Activated T-cell treated with anti-CD3 and anti-CD28 coated beads for 1 hour (primary cell): Measurements from ENCODE around the gene PALS2.

Experiments used
- DNase-seq: peaks from one replicate; pipeline ENCODE4 v3.0.0-alpha.2; 2020; ENCODE audit warnings: low read depth

The PALS2 gene, protein sequence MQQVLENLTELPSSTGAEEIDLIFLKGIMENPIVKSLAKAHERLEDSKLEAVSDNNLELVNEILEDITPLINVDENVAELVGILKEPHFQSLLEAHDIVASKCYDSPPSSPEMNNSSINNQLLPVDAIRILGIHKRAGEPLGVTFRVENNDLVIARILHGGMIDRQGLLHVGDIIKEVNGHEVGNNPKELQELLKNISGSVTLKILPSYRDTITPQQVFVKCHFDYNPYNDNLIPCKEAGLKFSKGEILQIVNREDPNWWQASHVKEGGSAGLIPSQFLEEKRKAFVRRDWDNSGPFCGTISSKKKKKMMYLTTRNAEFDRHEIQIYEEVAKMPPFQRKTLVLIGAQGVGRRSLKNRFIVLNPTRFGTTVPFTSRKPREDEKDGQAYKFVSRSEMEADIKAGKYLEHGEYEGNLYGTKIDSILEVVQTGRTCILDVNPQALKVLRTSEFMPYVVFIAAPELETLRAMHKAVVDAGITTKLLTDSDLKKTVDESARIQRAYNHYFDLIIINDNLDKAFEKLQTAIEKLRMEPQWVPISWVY

GRCh38 chr7:24572997-24573553 is at the start of gene PALS2:
PALS2 (plus strand) TSS chr7:24573452; CDS start chr7:24623668, 50,216 bp downstream.
- DNase-seq = peak; percentile 74

GRCh38 chr7:24531255-24531654 is 42.0 kb upstream of the PALS2 start:
- DNase-seq = no peak

DNA sequence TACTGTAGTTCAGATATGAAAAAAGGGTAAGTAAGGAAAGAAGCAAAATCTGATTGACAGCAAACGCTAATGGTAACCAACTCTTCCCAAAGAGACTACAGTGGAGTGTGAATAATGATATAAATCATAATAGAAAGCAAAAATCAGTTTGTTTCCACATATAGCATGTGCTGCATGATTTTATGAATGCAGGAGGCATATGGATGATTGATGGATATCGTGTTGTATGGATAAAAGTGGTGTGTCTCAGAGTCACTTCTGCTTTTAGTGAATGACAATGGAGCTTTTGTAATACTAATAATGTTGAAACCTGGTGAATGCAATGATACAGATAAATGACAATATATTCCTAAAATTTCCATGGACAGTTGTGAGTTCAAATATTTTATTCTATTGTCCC is 36.6 kb upstream of the PALS2 start:
- DNase-seq = no peak

DNA sequence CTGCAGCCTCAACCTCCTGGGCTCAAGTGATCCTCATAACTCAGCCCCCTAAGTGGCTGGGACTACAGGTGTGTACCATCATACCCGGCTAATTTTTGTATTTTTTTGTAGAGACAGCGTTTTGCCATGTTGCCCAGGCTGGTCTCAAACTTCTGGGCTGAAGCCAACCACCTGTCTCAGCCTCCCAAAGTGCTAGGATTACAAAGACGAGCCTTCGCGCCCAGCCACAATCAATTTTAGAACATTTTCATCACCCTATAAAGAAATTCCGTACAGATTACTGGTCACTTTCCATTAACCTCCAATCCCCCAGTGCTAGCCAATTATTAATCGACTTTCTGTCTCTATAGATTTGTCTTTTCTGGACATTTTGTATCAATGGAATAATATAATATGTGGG is 32.3 kb upstream of the PALS2 start:
- DNase-seq = no peak

DNA sequence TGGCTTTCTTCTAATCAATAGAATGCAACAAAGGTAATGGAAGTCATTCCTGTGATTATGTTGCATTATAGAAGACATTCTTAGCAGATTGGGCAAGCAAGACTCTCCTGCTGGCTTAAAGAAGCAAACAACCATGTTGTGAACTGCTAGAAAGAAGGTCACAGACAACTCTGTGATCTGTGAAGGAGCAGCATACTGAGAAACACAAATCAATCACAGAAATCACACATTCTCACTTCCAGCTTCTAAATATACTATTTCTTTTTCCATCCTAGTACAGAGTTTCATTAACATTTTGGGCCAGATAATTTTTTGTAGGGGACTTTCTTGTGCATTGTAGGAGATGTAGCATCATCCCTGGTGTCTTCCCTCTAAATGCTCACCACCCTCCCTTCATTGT is 28.0 kb upstream of the PALS2 start:
- DNase-seq = no peak

DNA sequence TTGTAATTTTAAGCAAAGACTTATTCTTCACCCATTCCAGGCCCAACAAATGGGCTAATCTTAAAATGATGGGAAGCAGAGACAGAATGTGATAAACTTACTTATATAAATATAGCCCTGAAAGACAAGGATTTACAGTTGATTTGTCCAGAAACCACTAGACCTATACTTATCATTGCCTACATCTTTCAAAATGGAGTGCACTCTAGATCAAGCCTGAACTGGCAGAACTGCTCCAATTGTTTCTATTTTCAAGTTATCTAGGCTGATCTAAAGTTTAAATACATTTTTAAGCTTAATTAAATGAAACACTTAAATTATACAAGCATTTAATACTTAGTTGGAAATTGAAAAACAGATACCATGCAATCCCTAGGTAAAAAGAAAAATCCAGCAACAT is 24.9 kb upstream of the PALS2 start:
- no peak for DNase-seq

DNA sequence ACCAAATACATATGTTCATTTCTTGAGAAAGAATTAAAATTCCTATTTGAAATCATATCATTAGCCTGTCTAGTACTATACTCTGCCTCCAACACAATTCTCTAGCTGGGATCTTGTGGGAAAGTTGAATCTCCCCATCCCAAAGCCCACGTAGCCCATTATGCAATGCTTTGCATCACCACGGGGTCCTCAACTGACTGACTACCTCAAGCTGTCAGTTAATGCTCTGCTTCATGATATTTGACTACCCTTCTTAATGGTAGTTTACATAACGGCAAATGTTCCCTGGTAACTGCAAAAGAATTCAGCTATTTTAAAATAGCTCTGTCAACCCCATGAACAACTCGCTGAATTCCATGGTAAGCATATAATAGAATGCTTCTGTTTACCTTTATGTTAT is 23.3 kb upstream of the PALS2 start:
- DNase-seq = no peak

- DNase-seq = no peak
Observed at GRCh38 chr7:24555184-24555583, 18.1 kb upstream of the PALS2 start.

DNA sequence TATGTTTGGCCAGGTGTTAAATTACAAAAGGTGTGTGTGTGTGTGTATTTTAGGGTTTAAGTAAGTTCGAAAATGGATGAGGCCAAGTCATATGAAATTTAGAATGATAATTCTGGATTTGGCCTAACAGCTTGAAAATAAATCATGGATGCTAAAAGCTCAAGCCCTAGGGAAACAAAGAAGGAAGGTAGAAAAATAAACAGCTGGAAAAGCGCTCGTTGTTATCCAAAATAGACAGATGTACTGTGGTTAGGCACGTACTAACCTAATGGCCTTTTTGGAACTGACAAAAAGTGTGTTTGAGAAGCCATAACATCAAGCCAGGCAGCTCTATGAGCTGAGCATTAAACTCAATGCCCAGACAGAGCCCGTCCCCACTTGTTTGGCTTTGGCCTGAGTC is 17.5 kb upstream of the PALS2 start:
- DNase-seq = no peak

- no peak for DNase-seq
Observed at GRCh38 chr7:24560772-24561171, 12.5 kb upstream of the PALS2 start.

DNA sequence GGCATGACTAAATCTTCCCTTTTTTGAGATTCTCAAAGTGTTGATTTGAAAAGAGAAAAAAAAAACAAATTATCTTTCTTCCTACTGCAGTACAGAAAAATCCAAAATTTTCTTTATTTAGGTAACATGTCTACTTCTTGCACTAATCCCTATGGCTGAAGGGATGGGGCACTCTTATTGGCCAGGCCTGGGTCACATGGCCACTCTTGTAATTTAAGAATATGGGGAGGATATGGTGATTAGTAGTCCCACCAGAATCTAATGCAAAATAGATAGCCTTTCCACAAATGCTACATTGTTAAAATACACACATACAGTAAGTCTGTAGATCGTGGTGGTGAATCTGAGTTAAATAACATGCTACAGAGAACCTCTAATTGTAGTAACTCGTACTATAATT is 7.0 kb upstream of the PALS2 start:
- DNase-seq = no peak

DNA sequence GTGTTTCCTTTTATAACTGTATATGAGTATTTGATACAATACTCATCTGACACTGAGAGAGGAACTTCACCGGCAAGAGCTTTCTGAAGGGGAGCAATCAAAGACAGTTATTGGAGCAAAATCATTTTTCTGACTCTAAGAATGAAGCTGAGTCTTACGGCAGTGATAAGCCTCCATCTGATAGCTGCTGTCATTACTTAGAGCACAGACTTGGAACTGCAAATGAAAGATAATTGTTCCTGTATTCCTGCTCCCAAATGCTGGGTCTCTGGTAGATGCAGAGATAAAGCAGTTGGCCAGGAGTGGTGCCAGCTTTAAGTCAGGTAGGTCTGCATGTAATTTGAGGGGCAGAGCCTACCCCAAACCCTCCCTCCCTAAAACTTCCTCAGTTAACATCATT is 2.3 kb upstream of the PALS2 start:
- no peak for DNase-seq

GRCh38 chr7:24572016-24572392 is 1.2 kb upstream of the PALS2 start:
- DNase-seq = no peak

DNA sequence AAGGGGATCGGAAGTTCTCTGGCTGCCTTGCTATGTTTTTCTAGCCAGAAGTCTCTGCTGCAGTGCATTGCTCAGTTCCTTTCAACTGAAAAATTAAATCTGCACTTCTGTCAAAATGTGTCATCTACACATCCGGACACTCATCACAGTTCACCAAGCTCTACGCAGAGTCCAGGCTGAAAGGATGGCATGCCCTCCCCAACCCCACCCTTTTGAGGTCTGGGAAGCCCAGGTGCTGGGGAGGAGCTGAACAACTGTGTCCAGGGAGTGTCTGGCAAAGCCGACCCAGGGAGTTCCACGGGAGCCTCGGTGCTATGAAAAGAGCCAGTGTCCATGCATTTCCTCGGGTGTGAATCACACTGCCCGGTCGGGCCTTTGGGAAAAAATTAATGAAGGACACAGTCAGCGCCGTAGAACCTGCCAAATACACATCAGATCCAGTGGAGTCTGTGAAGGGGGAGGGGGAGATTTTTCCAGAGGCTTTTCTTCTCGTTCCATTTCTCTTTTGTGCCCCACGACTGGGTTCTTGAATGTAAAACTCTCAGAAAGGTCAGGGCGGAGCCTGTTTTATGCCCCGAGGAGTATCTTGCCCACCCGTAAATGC is 757 bp upstream of the PALS2 start:
- no peak for DNase-seq

GRCh38 chr7:24573554-24574338 is 494 bp downstream of the PALS2 start:
- DNase-seq = peak; percentile 11

DNA sequence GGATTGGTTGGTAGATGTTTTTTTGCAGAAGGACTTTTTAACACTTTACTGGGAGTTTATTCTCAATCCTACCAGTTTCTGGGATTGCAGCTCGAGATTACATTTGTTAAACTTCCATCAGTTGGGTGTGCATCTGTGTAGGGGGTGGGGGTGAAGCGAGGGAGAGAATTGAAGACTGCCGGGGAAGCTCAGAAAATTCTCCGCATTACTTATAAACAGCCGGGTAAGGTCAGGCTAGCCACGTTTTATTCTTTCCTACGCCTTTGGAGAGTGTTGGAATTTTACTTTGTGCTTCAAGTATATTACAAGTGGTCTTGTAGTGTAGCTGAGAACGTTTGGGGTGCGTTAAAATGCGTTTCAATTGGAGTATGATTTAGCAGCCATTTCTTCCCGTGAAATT is 1.1 kb downstream of the PALS2 start:
- no peak for DNase-seq

DNA sequence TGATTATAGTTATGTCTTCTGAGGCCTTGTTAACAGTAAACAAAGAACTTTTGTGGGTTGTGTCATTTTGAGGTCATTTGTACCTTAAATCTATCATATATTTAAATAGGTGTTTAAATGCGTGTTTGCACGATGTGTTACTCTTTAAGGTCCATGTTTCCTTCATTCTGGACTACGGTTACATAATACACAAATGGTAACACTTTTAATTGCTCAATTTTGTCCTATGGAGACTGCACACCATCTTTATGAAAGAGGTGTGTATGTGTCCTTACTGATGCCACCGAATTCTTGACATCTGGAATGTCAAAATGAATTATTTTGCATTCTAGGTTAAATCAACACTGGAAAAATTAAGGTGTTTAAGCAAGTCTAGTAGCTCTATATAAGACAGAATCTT is 1.7 kb downstream of the PALS2 start:
- no peak for DNase-seq

DNA sequence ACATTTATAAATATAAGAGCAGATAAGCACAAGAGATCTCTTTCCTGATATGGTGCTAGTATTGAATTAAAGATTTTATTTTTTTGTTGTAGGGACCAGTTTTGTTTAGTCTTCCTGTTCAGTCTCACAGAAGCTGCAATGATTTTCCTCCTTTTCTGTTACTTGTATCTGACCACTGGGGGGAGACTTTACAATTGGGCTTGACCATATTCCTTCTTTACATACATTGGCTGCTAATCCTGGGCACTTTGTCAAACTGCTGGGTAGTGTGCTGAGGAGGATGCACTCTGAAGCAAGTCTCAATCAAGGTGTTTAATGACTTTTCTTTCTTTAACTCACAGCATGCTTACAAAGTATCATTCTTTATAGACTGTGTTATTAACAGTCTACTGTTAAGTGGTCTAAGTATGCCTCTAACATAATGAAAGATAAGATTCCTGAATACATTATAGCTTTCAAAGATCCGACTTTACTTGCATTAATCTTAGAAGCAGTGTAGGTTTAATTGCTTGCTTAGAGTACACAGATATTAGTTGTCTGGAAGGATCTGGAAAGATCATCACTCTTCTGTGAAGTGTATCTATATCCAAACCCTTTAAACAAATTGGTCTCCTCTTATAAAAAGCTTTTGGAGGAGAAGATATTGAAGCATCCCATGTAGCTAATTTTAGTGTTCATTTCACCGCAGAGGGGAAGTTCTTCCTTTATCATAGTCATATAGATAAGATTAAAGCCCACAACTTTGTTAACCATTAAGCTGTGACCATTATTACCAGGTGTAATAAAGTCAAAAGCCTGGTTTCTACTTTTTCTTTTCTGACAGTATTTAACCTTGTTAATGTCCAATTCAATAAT is 3.1 kb downstream of the PALS2 start:
- DNase-seq = no peak

DNA sequence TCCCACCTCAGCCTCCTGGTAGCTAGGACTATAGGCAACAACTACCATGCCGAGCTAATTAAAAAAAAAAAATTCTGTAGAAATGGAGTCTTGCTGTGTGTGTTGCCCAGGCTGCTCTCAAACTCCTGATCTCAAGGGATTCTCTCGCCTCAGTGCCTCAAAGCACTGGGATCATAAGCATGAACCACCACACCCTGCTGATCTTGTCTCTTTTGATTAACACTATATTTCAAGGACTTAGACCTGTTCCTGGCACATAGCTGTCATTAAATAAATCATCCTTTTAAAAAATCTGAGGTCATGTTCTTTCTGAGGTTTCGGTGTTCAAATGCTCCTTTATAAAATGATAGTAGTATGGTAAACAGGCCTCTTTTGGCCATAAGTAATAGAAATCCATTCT is 4.8 kb downstream of the PALS2 start:
- DNase-seq = no peak

DNA sequence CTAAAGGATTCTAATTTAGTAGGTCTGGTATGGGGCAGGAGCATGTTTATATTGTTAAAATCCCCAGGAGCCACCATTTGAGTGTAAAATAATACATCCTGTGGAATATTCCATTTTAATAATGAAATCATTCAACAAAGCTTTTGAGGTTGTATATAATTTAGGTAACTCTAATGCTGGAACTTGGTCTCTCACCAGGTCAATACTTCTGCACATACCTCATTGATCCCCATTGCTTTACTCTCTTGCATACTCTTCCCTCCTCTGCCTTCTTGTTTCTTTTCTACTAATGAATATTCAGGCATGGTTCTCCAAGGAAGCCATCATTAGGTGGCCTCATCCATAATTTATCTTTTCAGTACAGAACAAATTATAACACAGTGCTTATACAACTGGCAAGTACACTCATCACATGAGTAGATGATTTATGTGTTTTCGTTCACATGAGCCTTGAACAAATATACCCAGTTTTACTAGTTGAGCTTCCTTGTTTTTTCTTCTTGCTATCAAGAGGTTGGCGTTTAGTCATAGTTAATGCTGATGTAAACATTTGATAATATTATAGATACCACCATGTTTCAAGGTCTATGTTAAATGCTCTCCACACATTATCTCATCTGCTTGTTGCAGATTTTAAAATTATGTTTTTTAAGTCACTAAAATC is 7.2 kb downstream of the PALS2 start:
- no peak for DNase-seq

- no peak for DNase-seq
Observed at GRCh38 chr7:24582166-24582565, 8.9 kb downstream of the PALS2 start.
